Ishikawa (cell line): ENCODE results near the gene DENND1A.

ENCODE experiments used
- CEBPB ChIP-seq: IDR thresholded peaks from 2 replicates; pipeline ENCODE4 v1.6.1; 2012
- CREB1 ChIP-seq: IDR thresholded peaks from 2 replicates; pipeline ENCODE4 v1.6.1; 2012; ENCODE audit warnings: low read depth
- EGR1 ChIP-seq: IDR thresholded peaks from 2 replicates; pipeline ENCODE4 v1.6.1; 2012
- EP300 ChIP-seq: IDR thresholded peaks from 2 replicates; pipeline ENCODE4 v1.6.1; 2012; ENCODE audit warnings: borderline replicate concordance
- FOXM1 ChIP-seq: IDR thresholded peaks from 2 replicates; pipeline ENCODE4 v1.6.1; 2012; ENCODE audit warnings: low read depth, borderline replicate concordance
- NFIC ChIP-seq: IDR thresholded peaks from 2 replicates; pipeline ENCODE4 v1.6.1; 2012
- RAD21 ChIP-seq: IDR thresholded peaks from 2 replicates; pipeline ENCODE4 v1.6.1; 2012; ENCODE audit warnings: low read depth
- TAF1 ChIP-seq: IDR thresholded peaks from 2 replicates; pipeline ENCODE4 v1.6.1; 2012; ENCODE audit warnings: low read depth, mild to moderate bottlenecking
- TCF12 ChIP-seq: IDR thresholded peaks from 2 replicates; pipeline ENCODE4 v1.6.1; 2012; ENCODE audit warnings: low read depth
- TEAD4 ChIP-seq: IDR thresholded peaks from 2 replicates; pipeline ENCODE4 v1.6.1; 2012
- YY1 ChIP-seq: IDR thresholded peaks from 2 replicates; pipeline ENCODE4 v1.6.1; 2012; ENCODE audit warnings: low read depth
- ZBTB7A ChIP-seq: IDR thresholded peaks from 2 replicates; pipeline ENCODE4 v1.6.1; 2012; ENCODE audit warnings: low read depth
- TF ChIP-seq, protein P1 (sequence below): IDR thresholded peaks from 2 replicates; pipeline ENCODE4 v1.6.1; 2012
- TF ChIP-seq, protein P2 (sequence below): IDR thresholded peaks from 2 replicates; pipeline ENCODE4 v1.6.1; 2012
- TF ChIP-seq, protein P3 (sequence below): IDR thresholded peaks from 2 replicates; pipeline ENCODE4 v1.6.1; 2012; ENCODE audit warnings: low read depth, mild to moderate bottlenecking

Gene DENND1A

DNA sequence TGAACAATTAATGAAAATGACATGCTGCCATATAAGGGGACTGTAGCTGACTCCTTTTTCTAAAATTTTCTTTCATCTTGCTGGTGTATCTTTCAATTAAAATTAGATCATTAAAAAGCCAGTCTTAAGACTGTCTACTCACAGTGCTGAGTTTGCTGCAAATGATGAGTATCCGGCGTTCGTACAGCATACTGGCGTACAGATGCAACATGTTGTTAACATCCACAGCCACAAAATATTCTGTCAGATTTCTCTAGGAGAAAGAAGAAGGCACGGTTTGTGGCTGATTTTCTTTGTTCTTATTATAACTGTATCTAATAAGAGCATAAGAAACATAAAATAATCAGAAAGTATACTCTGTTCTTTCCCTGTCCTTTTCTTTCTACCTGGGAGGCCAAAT lies 278.1 kb downstream of the DENND1A start:
- no peak for TF ChIP-seq EGR1
- no peak for TF ChIP-seq CREB1
- TF ChIP-seq NFIC = no peak
- no peak for TF ChIP-seq TCF12
- no peak for TF ChIP-seq EP300
- TF ChIP-seq TEAD4 = no peak
- no peak for TF ChIP-seq ZBTB7A
- no peak for TF ChIP-seq RAD21
- no peak for TF ChIP-seq YY1

DNA sequence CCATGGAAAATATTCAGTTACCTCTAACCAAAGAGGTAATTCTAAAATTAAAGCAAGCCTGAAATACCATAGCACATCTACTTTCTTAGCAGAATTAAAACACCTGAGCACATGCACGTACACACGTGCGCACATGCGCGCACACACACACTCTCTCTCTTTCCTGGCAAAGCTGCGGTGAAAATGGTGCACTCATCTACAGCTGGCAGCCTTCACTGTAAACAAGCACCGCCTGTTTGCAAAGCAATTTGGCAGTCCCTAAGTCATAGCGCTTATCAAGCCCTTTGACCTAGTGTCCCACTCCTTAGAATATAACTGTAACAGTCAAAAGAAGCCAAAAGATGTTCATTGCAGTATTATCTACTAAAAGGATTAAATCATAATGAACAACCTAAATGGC lies 278.7 kb downstream of the DENND1A start:
- no peak for TF ChIP-seq RAD21

DNA sequence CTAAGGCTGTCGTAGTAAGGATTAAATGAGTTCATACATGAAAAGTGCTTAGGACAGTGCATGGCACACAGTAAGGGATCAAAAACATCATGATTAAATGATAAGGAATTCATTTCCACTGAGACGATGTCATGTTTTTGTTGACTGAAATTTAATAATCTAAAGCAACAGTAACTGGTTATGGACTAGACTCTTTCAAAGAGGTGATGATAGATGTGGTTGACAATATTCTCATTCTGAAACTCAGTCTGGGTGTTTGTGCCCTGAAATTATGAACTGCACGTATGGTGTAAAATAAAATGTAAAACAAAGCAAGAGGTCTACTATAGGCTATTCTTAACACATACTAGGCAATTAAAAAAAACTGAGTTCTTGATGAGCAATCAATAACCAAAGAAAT lies 280.0 kb downstream of the DENND1A start:
- TF ChIP-seq, protein P1, sequence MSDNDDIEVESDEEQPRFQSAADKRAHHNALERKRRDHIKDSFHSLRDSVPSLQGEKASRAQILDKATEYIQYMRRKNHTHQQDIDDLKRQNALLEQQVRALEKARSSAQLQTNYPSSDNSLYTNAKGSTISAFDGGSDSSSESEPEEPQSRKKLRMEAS = no peak

DNA sequence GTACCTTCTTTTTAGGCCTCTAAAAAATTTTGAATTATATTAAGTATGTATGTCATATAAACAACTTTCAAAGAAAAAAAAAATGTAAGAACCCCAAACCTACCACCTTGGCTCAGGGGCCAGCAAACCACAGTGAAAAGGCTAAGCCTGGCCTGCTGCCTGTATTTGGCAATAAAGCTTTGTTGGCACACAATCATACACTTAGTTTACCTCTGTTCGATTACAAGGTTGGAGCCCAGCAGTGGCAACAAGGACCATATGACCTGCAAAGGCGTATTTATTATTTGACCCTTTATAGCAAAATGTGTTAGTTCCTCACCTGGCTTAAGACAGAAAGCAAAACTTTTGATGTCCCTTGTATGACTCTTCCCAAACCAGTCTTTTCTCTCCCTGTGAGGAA lies 282.8 kb downstream of the DENND1A start:
- TF ChIP-seq TAF1 (no peak), FOXM1 (no peak), NFIC (no peak), EGR1 (no peak), CREB1 (no peak), ZBTB7A (no peak), TCF12 (no peak), CEBPB (no peak), TEAD4 (no peak)
- TF ChIP-seq, protein P2, sequence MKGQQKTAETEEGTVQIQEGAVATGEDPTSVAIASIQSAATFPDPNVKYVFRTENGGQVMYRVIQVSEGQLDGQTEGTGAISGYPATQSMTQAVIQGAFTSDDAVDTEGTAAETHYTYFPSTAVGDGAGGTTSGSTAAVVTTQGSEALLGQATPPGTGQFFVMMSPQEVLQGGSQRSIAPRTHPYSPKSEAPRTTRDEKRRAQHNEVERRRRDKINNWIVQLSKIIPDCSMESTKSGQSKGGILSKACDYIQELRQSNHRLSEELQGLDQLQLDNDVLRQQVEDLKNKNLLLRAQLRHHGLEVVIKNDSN = no peak
- TF ChIP-seq, protein P3, sequence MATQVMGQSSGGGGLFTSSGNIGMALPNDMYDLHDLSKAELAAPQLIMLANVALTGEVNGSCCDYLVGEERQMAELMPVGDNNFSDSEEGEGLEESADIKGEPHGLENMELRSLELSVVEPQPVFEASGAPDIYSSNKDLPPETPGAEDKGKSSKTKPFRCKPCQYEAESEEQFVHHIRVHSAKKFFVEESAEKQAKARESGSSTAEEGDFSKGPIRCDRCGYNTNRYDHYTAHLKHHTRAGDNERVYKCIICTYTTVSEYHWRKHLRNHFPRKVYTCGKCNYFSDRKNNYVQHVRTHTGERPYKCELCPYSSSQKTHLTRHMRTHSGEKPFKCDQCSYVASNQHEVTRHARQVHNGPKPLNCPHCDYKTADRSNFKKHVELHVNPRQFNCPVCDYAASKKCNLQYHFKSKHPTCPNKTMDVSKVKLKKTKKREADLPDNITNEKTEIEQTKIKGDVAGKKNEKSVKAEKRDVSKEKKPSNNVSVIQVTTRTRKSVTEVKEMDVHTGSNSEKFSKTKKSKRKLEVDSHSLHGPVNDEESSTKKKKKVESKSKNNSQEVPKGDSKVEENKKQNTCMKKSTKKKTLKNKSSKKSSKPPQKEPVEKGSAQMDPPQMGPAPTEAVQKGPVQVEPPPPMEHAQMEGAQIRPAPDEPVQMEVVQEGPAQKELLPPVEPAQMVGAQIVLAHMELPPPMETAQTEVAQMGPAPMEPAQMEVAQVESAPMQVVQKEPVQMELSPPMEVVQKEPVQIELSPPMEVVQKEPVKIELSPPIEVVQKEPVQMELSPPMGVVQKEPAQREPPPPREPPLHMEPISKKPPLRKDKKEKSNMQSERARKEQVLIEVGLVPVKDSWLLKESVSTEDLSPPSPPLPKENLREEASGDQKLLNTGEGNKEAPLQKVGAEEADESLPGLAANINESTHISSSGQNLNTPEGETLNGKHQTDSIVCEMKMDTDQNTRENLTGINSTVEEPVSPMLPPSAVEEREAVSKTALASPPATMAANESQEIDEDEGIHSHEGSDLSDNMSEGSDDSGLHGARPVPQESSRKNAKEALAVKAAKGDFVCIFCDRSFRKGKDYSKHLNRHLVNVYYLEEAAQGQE = no peak

DNA sequence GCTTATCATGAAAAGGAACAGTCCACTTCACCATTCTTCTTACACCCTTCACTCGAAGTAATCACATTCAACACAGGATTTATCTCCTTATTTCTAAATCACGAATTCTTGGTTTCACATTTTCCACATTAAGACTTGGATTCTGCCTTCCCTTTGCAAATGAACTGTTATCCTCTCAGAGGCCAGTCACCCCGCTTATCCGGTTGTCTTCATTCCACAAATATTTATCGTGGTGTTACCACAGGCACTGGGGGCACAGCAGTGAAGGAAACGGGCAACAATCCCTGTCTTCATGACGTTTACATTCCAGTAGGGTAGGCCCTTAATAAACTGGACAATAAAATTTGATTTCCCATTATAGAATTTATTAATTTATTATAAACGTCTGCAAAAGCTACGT lies 284.2 kb downstream of the DENND1A start:
- TF ChIP-seq CEBPB (no peak), TAF1 (no peak), TCF12 (no peak), FOXM1 (no peak), CREB1 (no peak), ZBTB7A (no peak), EP300 (no peak), RAD21 (no peak), EGR1 (no peak), TEAD4 (no peak), YY1 (no peak), NFIC (no peak)
- TF ChIP-seq, protein P3 = no peak
- TF ChIP-seq, protein P2 = no peak
- TF ChIP-seq, protein P1 = no peak

DNA sequence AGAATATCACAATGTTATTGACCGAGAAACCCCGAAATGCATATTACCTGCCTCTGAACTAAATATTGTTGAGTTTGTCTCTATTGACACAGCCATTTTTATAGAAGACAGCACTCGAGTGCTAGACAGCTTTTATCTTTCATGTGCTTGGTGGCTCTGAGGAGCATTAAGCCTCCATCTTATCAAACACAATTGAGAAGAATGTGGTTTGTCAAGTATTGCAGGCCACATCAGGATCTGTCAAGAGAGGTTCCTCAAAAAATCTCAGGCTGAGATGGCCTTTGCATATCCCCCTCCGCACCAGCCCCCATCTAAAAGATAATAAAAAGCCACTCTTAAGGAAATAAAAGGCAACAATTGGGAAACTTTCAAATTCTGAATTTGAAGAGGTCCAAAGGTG lies 284.8 kb downstream of the DENND1A start:
- TF ChIP-seq EGR1 (no peak), TEAD4 (no peak), FOXM1 (no peak), CREB1 (no peak), NFIC (no peak), CEBPB (no peak), RAD21 (no peak), EP300 (no peak), ZBTB7A (no peak), YY1 (no peak), TAF1 (no peak), TCF12 (no peak)
- TF ChIP-seq, protein P2 = no peak
- TF ChIP-seq, protein P3 = no peak
- TF ChIP-seq, protein P1 = no peak
